ENCODE data around the gene CLEC1A.

DNA sequence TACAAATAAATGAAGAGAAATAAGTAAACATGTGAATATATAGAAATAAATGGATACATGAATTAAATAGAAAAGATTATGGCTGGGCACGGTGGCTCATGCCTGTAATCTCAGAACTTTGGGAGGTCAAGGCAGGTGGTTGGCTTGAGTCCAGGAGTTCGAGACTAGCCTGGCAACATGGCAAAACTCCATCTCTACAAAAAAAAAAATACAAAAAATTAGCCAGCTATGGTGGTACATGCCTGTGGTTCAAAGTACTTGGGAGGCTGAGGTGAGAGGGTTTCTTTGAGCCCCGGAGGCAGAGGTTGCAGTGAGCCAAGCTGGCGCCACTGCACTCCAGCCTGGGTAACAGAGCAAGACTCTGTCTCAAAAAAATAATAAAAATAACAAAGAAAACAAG, 36.3 kb upstream of the CLEC1A start:
- TF ChIP-seq, protein P1, sequence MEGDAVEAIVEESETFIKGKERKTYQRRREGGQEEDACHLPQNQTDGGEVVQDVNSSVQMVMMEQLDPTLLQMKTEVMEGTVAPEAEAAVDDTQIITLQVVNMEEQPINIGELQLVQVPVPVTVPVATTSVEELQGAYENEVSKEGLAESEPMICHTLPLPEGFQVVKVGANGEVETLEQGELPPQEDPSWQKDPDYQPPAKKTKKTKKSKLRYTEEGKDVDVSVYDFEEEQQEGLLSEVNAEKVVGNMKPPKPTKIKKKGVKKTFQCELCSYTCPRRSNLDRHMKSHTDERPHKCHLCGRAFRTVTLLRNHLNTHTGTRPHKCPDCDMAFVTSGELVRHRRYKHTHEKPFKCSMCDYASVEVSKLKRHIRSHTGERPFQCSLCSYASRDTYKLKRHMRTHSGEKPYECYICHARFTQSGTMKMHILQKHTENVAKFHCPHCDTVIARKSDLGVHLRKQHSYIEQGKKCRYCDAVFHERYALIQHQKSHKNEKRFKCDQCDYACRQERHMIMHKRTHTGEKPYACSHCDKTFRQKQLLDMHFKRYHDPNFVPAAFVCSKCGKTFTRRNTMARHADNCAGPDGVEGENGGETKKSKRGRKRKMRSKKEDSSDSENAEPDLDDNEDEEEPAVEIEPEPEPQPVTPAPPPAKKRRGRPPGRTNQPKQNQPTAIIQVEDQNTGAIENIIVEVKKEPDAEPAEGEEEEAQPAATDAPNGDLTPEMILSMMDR (IDR thresholded peaks at IDR 0.05): no peak
- TF ChIP-seq POLR2A (IDR thresholded peaks at IDR 0.05): no peak
